A549 treated with RU486 at 1 μM for 4 hours (cell line): Measurements from ENCODE around the gene NCKIPSD. TPM values are rescaled to one million over a fixed set of nuclear protein-coding genes. Genes with fewer than 3 reads are reported as not detected.

Experiments
- total RNA-seq: library from RNA; stranded (reverse); fragments of 200-300 nt; extraction: Qiagen RNA extraction; gene quantifications from 5 replicates; pipeline ENCODE4 v1.2.3, GENCODE V29; 2022; ENCODE audit warnings: low read depth

NCKIPSD gene
- 6.1 to 9.6 TPM (median 8.4 TPM) in 5 replicates for total RNA-seq

GRCh38 chr3:48685603-48686511, at the start of gene NCKIPSD:
Gene NCKIPSD (minus strand): TSS chr3:48685915. CDS start chr3:48685807, 108 bp downstream.

GRCh38 chr3:48716982-48717746, 31.4 kb upstream of the NCKIPSD start, which contains the start of gene IP6K2:
Gene IP6K2 (minus strand): TSS chr3:48717221. CDS start chr3:48695291, 21,930 bp downstream.

DNA sequence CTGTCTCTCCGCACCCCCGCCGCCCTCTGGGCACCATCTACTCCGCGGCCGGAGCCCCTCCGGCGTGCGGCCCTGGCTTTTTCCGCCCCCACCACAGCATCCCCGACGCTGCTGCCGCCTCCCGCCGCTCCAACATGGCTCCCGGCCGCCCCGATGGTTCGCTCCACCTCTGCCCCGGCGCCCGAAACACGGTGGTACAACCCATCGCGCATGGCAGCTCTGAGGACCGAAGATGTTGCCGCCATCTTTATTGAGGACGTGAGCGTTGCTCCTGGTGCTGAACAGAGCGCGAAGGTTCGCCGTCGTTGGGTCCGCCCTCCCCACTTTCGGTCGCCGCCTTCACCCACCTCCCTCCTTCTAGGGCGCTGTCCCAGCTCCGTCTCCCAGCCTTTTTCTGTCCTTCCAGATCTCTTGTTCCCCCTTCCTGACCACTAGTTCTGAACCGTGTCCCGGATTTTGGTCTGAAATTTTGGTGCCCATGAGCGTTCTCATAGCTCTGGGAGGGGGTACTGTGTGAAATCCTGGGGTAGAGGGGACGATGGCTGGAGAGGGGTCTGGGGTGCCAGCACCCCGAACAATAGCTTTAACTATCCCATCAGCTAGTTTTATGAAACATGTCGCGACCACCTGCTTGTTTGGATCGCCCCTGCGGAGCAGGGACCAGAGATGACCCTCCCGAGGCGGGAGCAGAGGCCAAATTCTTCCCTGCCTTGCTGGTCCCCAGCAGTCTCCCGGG, 22.8 kb downstream of the NCKIPSD start, which contains the start of gene CELSR3:
TSS of gene CELSR3 (minus strand) at position 134 of the 736 bp plus-strand sequence. CDS start 252 bp downstream, outside the sequence.

DNA sequence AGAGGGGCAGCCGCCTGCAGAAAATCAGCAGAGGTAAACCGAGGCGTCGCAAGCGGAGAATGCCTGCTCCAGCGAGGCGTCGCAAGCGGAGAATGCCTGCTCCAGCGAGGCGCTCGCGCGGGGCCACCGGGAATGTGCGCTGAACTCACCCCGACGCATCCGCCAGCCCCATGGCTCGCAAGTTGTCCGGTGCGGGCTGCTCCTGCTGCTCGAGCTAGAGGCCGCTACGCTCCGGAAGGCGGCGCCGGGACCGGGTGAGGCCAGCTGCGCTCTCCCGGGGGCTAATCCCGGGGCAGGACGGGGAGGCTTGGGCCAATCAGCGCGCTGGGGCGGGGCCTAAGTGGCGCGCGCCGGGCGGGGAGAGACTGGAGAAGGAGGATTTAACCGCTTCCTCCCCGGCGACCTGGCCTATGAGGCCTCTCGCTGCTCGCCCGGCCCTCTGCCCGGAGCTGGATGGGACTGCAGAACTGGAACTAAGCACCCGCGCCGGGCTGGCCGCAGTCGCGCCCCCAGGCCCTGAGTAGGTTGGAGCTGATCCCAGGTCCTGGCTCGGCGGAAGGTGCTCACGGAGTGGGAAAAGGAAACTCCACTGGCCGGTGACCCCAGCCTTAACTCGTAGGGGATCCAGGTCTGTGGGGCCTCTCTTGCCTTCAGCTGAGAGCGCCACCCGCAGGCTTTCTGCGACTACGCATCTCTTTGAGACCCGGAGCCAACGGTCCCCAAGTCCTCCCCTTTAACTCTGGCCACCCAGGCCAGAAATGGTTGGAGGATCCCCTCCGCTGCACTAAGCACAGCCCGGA, 50.3 kb downstream of the NCKIPSD start, which contains the start of gene SLC26A6:
TSS of gene SLC26A6 (minus strand) at position 240 of the 800 bp plus-strand sequence. CDS start at position 172, 68 bp downstream.

Other genes with a start within 250 kb of the NCKIPSD start
- gene CCDC51, start 245.8 kb downstream of the NCKIPSD start, total RNA-seq = 23.5 to 28.7 TPM (median 25.3 TPM) in 5 replicates
- gene TMA7, start 245.7 kb downstream of the NCKIPSD start, total RNA-seq = 279 to 403 TPM (median 326 TPM) in 5 replicates
- 7.2 to 9.3 TPM (median 8.8 TPM) in 5 replicates for gene ATRIP, start 239.2 kb downstream of the NCKIPSD start, total RNA-seq
- 94.9 to 136 TPM (median 129 TPM) in 5 replicates for gene SHISA5, start 181.7 kb downstream of the NCKIPSD start, total RNA-seq
- 12.5 to 15.7 TPM (median 13.4 TPM) in 5 replicates for gene PFKFB4, start 129.1 kb downstream of the NCKIPSD start, total RNA-seq
- gene UCN2, start 122.1 kb downstream of the NCKIPSD start, total RNA-seq = 7.3 to 10.3 TPM (median 8.6 TPM) in 5 replicates
- gene COL7A1, start 90.6 kb downstream of the NCKIPSD start, total RNA-seq = 122 to 212 TPM (median 173 TPM) in 5 replicates
- gene UQCRC1, start 76.3 kb downstream of the NCKIPSD start, total RNA-seq = 164 to 198 TPM (median 166 TPM) in 5 replicates
- not detected in 5 replicates for gene TMEM89, start 64.1 kb downstream of the NCKIPSD start, total RNA-seq
- 12.8 to 21.5 TPM (median 16.4 TPM) in 5 replicates for gene SLC26A6, start 50.5 kb downstream of the NCKIPSD start, total RNA-seq
- 2.7 to 5.3 TPM (median 4.2 TPM) in 5 replicates for gene CELSR3, start 23.0 kb downstream of the NCKIPSD start, total RNA-seq
- gene IP6K2, start 31.3 kb upstream of the NCKIPSD start, total RNA-seq = 43.9 to 49.0 TPM (median 47.9 TPM) in 5 replicates
- gene PRKAR2A, start 162.0 kb upstream of the NCKIPSD start, total RNA-seq = 12.1 to 20.0 TPM (median 18.0 TPM) in 5 replicates
- gene SLC25A20, start 213.0 kb upstream of the NCKIPSD start, total RNA-seq = 11.5 to 14.0 TPM (median 12.9 TPM) in 5 replicates
- gene ARIH2, start 232.9 kb upstream of the NCKIPSD start, total RNA-seq = 54.8 to 65.9 TPM (median 64.7 TPM) in 5 replicates